Measurements from ENCODE around the gene CTBP1.
"Not testable (repeated sequence)": the region's sequence is repeated elsewhere in the genome, so short reads cannot be mapped to it uniquely, and the experiment has no call there.

CTBP1 gene

GRCh38 chr4:1248245-1249147 lies at the start of gene CTBP1:
CTBP1 (minus strand) TSS chr4:1249130; CDS start chr4:1241331, 7,799 bp downstream.
- DNase-seq (ENCODE audit: low read depth in 3 of 3) = peak; percentile 54 to 72 (median 55)

GRCh38 chr4:1298461-1298860 lies 49.5 kb upstream of the CTBP1 start:
- no peak for DNase-seq (ENCODE audit: low read depth in 3 of 3)

DNA sequence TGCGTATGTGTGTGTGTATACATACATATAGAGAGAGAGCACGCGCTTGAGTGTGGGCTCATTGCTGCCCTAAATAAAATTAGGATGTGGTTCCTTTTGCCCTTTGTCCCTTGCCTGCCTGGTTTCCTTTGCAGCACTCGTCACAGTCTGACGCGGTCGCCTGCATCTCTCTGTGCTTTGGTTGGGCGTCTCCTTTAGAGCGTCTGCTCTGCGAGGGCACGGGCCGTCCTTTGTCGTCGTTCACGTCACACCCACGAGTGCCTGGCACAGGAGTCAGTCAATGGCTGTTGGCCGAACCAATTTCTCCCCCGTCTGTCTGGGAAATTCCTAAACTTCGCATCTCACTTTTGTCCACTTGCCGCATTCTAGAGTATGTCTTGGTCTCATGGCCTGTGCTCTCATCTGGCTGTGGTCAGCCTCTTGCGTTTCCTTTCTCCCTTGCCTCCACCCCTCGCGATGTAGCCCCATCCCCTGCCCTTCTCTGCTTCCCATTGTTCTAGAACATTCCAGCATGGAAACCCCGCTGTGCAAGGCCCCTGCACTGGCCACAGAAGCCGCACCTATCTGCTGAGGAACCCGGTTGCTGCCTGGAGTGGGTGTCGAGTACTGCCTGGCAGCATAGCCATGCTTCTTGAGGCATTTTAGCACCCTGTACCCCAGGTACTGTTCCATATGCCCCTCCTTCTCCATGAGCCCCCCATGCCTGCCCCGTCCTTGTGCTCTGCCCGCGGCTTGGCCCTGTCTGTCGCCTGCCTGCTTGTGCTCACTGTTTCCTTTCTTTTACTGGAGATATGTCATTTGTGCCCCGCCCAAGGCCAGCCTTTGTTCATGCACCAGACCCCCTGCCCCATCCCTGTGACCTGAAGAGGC lies 48.8 kb upstream of the CTBP1 start:
- DNase-seq (ENCODE audit: low read depth in 3 of 3) = no peak

DNA sequence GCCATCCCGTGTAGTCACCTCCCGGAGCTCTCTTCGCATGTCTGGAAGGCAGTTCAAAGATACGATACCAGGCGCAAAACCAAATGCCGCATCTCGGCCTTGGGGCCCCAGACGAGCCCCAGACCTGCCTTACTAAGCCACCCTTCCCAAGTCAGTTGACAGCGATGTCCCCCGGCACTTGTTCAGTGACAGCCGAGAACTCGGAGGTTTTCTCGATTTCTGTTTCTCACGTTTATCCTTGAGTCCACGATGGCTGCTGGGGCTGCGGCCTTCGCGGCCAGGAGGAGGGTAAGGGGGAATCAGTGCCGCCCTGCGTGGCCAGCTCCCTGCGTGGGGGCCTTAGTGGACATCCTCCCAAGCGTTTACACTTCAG lies 48.1 kb upstream of the CTBP1 start:
- no peak for DNase-seq (ENCODE audit: low read depth in 3 of 3)

GRCh38 chr4:1296324-1297022 lies 47.5 kb upstream of the CTBP1 start:
- no peak for DNase-seq (ENCODE audit: low read depth in 3 of 3)

DNA sequence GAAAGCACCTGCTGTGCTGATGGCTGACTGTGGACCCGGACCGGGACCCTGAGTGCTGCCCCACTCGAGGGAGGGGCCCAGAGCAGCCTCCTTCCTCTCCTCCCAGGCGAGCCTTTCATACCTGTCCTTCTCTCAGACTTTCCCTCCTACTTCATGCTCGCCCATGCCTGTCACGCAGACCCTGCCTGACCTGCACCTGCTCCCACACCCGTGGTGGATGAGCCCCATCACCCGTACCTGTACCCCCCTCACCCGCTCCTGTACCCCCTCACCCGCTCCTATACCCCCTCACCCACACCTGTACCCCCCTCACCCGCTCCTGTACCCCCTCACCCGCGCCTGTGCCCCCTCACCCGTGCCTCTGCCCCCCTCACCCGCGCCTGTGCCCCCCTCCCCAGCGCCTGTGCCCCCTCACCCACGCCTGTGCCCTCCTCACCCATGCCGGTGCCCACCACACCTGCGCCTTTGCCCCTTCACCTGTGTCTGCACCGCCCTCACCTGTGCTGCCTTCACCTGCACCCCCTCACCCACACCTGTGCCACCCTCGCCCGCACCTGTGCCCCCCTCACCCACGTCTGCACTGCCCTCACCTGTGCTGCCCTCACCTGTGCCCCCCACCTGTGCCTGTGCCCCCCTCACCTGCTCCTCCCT lies 46.6 kb upstream of the CTBP1 start:
- DNase-seq (ENCODE audit: low read depth in 3 of 3) = no peak

GRCh38 chr4:1294891-1295290 lies 46.0 kb upstream of the CTBP1 start:
- DNase-seq (ENCODE audit: low read depth in 3 of 3) = no peak

- no peak for DNase-seq (ENCODE audit: low read depth in 3 of 3)
Observed at GRCh38 chr4:1294424-1294823, 45.5 kb upstream of the CTBP1 start.

GRCh38 chr4:1293991-1294390 lies 45.1 kb upstream of the CTBP1 start:
- no peak for DNase-seq (ENCODE audit: low read depth in 3 of 3)

DNA sequence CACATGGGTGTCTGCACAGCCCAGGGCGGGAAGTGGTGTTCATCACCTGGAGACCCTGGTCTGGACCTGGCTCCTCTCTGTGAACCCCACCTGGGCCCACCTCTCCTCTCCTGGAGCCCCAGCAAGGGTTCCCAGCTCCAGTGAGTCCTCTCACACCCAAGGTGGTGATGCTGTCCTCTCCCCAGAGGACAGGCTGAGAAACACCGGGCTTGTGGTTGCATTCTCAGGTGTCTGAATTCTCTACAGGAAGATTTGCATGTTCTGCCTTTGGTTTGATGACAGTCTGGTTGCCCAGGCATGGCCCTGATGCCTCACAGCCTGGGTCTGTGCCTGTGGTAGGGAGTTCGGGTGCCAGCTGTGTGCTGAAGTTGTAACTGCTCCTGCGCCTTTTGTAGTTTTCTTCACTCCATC lies 44.6 kb upstream of the CTBP1 start:
- no peak for DNase-seq (ENCODE audit: low read depth in 3 of 3)

DNA sequence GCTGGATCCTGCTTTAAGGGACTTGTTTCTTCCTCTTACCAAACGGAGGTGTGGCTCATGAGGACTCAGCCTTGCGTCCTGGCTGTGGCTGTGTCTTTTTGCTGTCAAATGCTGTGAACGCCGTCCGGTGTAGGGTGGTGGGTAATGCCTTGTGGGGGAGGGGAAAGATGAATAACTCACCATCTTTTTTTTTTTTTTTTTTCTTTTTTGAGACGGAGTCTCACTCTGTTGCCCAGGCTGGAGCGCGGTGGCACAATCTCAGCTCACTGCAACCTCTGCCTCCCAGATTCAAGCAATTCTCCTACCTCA lies 43.7 kb upstream of the CTBP1 start:
- not testable (repeated sequence) for DNase-seq (ENCODE audit: low read depth in 3 of 3)

DNA sequence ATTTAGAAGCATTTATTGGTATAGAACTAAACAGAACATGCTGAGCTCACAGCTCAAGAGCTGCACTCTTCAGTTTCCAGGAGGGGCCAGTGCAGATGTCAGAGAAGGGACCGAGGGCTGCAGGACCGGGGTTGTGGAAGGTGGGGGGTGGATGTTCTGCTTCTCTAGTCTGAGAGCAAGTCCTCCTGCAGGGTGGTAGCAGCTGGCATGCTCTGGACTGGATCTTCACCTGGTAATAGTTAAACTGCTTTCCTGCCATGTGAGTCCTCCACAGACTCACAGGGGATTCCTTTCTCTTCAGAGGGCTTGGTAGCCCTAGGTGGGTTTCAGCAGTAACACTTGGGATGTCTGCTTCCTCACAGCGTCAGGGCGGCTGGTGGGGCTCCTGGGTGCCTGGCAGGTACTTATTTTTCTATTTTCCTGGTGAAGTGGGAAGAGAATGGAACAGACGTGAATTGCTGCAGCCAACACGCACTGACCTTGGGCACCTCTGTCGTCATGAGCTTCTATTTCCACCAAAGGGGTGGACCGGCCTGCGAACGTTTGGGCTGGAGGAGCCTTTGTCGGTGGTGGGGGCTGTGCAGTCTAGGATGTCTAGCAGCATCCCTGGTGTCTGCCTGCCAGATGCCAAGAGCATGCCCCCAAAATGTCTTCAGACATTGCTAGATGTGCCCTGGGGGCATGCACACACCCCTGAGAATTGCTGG lies 43.2 kb upstream of the CTBP1 start:
- DNase-seq (ENCODE audit: low read depth in 3 of 3) = no peak

- no peak for DNase-seq (ENCODE audit: low read depth in 3 of 3)
Observed at GRCh38 chr4:1291091-1291490, 42.2 kb upstream of the CTBP1 start.

DNA sequence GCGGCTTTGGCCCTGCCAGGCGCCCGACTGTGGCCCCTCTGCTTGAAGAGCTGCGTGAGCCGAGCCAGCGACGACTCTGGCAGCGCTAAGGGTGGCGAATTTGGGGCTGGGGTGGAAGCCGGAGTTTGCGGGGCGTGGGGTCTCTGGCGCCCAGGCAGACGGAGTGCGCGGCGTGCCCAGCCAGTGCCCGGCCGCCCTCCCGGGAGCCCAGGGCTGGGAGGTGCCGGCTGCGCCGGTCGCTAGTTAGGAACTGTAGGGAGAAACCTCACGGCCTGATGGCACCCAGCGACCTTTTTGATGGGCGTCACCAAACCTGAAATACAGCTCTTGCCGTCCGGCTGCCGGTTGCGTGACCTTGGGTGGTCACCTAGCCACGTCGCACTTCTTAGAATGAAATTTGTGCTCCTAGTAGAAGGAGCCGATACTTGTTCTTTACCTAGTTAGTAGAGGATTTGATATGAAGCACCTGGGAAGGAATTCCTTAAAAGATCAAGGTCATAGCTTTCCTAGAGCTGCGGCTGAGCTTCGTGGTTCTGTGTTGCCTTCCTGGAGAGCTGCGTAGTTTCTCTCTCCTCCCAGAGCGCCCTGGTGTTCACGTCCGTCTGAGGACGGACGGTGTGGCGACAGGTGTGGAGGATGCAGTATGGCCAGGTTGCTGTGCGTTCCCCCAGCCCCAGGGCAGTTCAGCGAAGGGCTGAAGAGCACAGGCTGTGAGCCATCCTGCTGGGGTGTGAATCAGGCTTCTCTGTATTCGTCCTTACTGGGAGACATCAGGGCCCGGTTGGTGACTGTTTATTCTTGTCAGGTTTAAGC lies 41.4 kb upstream of the CTBP1 start:
- no peak for DNase-seq (ENCODE audit: low read depth in 3 of 3)

DNA sequence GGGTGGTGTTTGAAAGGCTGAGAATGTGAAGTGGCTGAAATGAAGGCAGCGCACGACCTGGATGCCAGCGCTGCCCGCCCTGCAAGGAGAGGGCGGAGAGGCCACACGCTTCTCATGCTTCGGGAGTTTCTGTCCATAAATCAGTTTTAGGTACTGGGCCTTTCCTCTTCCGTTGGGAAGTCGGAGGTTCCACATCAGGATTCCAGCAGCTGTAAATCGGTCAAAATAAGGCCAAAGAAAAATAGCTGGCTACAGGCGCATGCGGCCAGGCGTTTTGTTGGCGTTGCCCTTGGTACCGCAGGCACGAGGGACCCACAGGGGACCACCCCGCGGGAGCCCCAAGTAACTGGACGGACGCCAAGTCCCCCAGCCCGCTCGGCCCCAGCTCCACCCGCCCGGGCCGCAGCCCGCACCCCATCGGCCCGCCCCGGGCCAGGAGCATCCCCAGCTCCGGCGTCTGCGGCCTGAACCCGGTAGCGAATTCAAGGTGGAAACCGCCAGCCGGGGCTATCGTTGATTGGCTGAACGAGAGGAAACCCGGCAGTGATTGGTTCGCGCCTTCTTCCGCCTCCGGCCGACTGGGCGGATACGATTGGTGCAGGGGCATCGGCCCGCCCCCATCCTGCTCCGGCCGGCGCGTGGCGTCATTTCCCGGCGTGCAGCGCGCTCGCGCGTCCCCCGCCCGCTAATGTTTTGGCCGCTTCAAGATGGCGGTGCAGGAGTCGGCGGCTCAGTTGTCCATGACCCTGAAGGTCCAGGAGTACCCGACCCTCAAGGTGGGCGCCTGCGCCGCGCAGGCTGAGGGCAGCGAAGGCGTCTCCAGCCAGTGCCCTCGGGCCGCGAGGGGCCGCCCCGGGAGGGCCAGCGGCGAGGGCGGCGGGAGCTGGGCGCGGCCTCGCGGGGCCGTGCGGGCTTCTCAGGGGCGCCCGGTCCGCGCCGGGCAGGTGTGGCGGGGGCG lies 40.6 kb upstream of the CTBP1 start, which contains the start of gene MAEA:
MAEA (plus strand) TSS at position 685 of the 958 bp plus-strand sequence; CDS start at position 708, 23 bp downstream.
- DNase-seq (ENCODE audit: low read depth in 3 of 3) = peak; percentile 93 to 96 (median 95)

GRCh38 chr4:1288786-1289185 lies 39.9 kb upstream of the CTBP1 start:
- DNase-seq (ENCODE audit: low read depth in 3 of 3) = no peak

GRCh38 chr4:1285790-1286553 lies 37.0 kb upstream of the CTBP1 start:
- no peak for DNase-seq (ENCODE audit: low read depth in 3 of 3)

GRCh38 chr4:1285151-1285789 lies 36.3 kb upstream of the CTBP1 start:
- no peak for DNase-seq (ENCODE audit: low read depth in 3 of 3)

Data from stimulated activated CD4-positive, alpha-beta T cell treated with anti-CD3 and anti-CD28 coated beads, TNF-alpha, amount 100 ng/mL, for 48 hours (primary cell).